Measurements from ENCODE around the gene E2F8.

The E2F8 gene

GRCh38 chr11:19234231-19234817 lies 6.4 kb downstream of the E2F8 start:
- Histone ChIP-seq H3K4me3 (ENCODE audit: low read depth in 1 of 2, low read length in 2 of 2) (no peak overlapping the region), H3K9ac (ENCODE audit: low read length) (no peak overlapping the region), H3K4me1 (ENCODE audit: insufficient read depth, low read length) (no peaks in the 10 kb centered on the region), H3K27me3 (ENCODE audit: control insufficient read depth in 1 of 2, insufficient read depth in 2 of 2, low read length in 2 of 2) (peaks cover 0 to 12% of the 10 kb centered on the region in 2 donors), H3K27ac (ENCODE audit: low read depth, low read length) (no peak overlapping the region), H3K9me3 (ENCODE audit: low read length) (no peaks in the 10 kb centered on the region), H3K36me3 (ENCODE audit: insufficient read depth, low read length) (no peaks in the 10 kb centered on the region)

GRCh38 chr11:19232910-19233503 lies 7.7 kb downstream of the E2F8 start:
- Histone ChIP-seq H3K9me3 (ENCODE audit: low read length) (no peaks in the 10 kb centered on the region), H3K4me1 (ENCODE audit: insufficient read depth, low read length) (no peaks in the 10 kb centered on the region), H3K27me3 (ENCODE audit: control insufficient read depth in 1 of 2, insufficient read depth in 2 of 2, low read length in 2 of 2) (peaks cover 0 to 7% of the 10 kb centered on the region in 2 donors), H3K36me3 (ENCODE audit: insufficient read depth, low read length) (no peaks in the 10 kb centered on the region), H3K9ac (ENCODE audit: low read length) (no peak overlapping the region), H3K27ac (ENCODE audit: low read depth, low read length) (no peak overlapping the region), H3K4me3 (ENCODE audit: low read depth in 1 of 2, low read length in 2 of 2) (no peak overlapping the region)

- Histone ChIP-seq H3K4me1 (ENCODE audit: insufficient read depth, low read length) (no peaks in the 10 kb centered on the region), H3K27me3 (ENCODE audit: control insufficient read depth in 1 of 2, insufficient read depth in 2 of 2, low read length in 2 of 2) (no peaks in the 10 kb centered on the region), H3K36me3 (ENCODE audit: insufficient read depth, low read length) (no peaks in the 10 kb centered on the region), H3K4me3 (ENCODE audit: low read depth in 1 of 2, low read length in 2 of 2) (no peak overlapping the region), H3K27ac (ENCODE audit: low read depth, low read length) (no peak overlapping the region), H3K9ac (ENCODE audit: low read length) (no peak overlapping the region), H3K9me3 (ENCODE audit: low read length) (no peaks in the 10 kb centered on the region)
Measured at GRCh38 chr11:19229671-19230070, 11.1 kb downstream of the E2F8 start.

GRCh38 chr11:19228968-19229367 lies 11.8 kb downstream of the E2F8 start:
- no peaks in the 10 kb centered on the region for H3K27me3 ChIP-seq (ENCODE audit: control insufficient read depth in 1 of 2, insufficient read depth in 2 of 2, low read length in 2 of 2)
- H3K4me3 ChIP-seq (ENCODE audit: low read depth in 1 of 2, low read length in 2 of 2) = no peak overlapping the region
- no peak overlapping the region for H3K27ac ChIP-seq (ENCODE audit: low read depth, low read length)
- H3K4me1 ChIP-seq (ENCODE audit: insufficient read depth, low read length) = no peaks in the 10 kb centered on the region
- no peaks in the 10 kb centered on the region for H3K9me3 ChIP-seq (ENCODE audit: low read length)
- no peaks in the 10 kb centered on the region for H3K36me3 ChIP-seq (ENCODE audit: insufficient read depth, low read length)
- no peak overlapping the region for H3K9ac ChIP-seq (ENCODE audit: low read length)

GRCh38 chr11:19226378-19227195 lies 14.2 kb downstream of the E2F8 start:
- H3K27ac ChIP-seq (ENCODE audit: low read depth, low read length) = no peak overlapping the region
- no peak overlapping the region for H3K9ac ChIP-seq (ENCODE audit: low read length)

GRCh38 chr11:19225581-19225980 lies 15.2 kb downstream of the E2F8 start:
- Histone ChIP-seq H3K4me1 (ENCODE audit: insufficient read depth, low read length) (no peaks in the 10 kb centered on the region), H3K27me3 (ENCODE audit: control insufficient read depth in 1 of 2, insufficient read depth in 2 of 2, low read length in 2 of 2) (no peaks in the 10 kb centered on the region), H3K36me3 (ENCODE audit: insufficient read depth, low read length) (no peaks in the 10 kb centered on the region), H3K9ac (ENCODE audit: low read length) (no peak overlapping the region), H3K4me3 (ENCODE audit: low read depth in 1 of 2, low read length in 2 of 2) (no peak overlapping the region), H3K9me3 (ENCODE audit: low read length) (no peaks in the 10 kb centered on the region), H3K27ac (ENCODE audit: low read depth, low read length) (no peak overlapping the region)

More at GRCh38 chr11:19226378-19227195, 14.2 kb downstream of the E2F8 start:
- Histone ChIP-seq H3K4me1 (ENCODE audit: insufficient read depth, low read length) (no peaks in the 10 kb centered on the region), H3K36me3 (ENCODE audit: insufficient read depth, low read length) (no peaks in the 10 kb centered on the region), H3K27me3 (ENCODE audit: control insufficient read depth in 1 of 2, insufficient read depth in 2 of 2, low read length in 2 of 2) (no peaks in the 10 kb centered on the region), H3K4me3 (ENCODE audit: low read depth in 1 of 2, low read length in 2 of 2) (no peak overlapping the region), H3K9me3 (ENCODE audit: low read length) (no peaks in the 10 kb centered on the region)

- no peaks in the 10 kb centered on the region for H3K9me3 ChIP-seq (ENCODE audit: low read length)
- no peaks in the 10 kb centered on the region for H3K27me3 ChIP-seq (ENCODE audit: control insufficient read depth in 1 of 2, insufficient read depth in 2 of 2, low read length in 2 of 2)
- no peak overlapping the region for H3K9ac ChIP-seq (ENCODE audit: low read length)
- no peak overlapping the region for H3K4me3 ChIP-seq (ENCODE audit: low read depth in 1 of 2, low read length in 2 of 2)
- no peaks in the 10 kb centered on the region for H3K36me3 ChIP-seq (ENCODE audit: insufficient read depth, low read length)
- H3K4me1 ChIP-seq (ENCODE audit: insufficient read depth, low read length) = no peaks in the 10 kb centered on the region
- H3K27ac ChIP-seq (ENCODE audit: low read depth, low read length) = no peak overlapping the region
Measured at GRCh38 chr11:19225123-19225522, 15.6 kb downstream of the E2F8 start.

- Histone ChIP-seq H3K27ac (ENCODE audit: low read depth, low read length) (no peak overlapping the region), H3K36me3 (ENCODE audit: insufficient read depth, low read length) (no peaks in the 10 kb centered on the region), H3K4me1 (ENCODE audit: insufficient read depth, low read length) (no peaks in the 10 kb centered on the region), H3K9me3 (ENCODE audit: low read length) (no peaks in the 10 kb centered on the region), H3K27me3 (ENCODE audit: control insufficient read depth in 1 of 2, insufficient read depth in 2 of 2, low read length in 2 of 2) (no peaks in the 10 kb centered on the region), H3K4me3 (ENCODE audit: low read depth in 1 of 2, low read length in 2 of 2) (no peak overlapping the region), H3K9ac (ENCODE audit: low read length) (no peak overlapping the region)
Measured at GRCh38 chr11:19220903-19221724, 19.6 kb downstream of the E2F8 start.

GRCh38 chr11:19218786-19219460 lies 21.8 kb downstream of the E2F8 start:
- H3K9ac ChIP-seq (ENCODE audit: low read length) = no peak overlapping the region
- no peak overlapping the region for H3K4me3 ChIP-seq (ENCODE audit: low read depth in 1 of 2, low read length in 2 of 2)
- no peaks in the 10 kb centered on the region for H3K27me3 ChIP-seq (ENCODE audit: control insufficient read depth in 1 of 2, insufficient read depth in 2 of 2, low read length in 2 of 2)

GRCh38 chr11:19218216-19218615 lies 22.5 kb downstream of the E2F8 start:
- Histone ChIP-seq H3K27ac (ENCODE audit: low read depth, low read length) (no peak overlapping the region), H3K4me3 (ENCODE audit: low read depth in 1 of 2, low read length in 2 of 2) (no peak overlapping the region), H3K27me3 (ENCODE audit: control insufficient read depth in 1 of 2, insufficient read depth in 2 of 2, low read length in 2 of 2) (no peaks in the 10 kb centered on the region), H3K4me1 (ENCODE audit: insufficient read depth, low read length) (no peaks in the 10 kb centered on the region), H3K36me3 (ENCODE audit: insufficient read depth, low read length) (no peaks in the 10 kb centered on the region), H3K9ac (ENCODE audit: low read length) (no peak overlapping the region), H3K9me3 (ENCODE audit: low read length) (no peaks in the 10 kb centered on the region)

More at GRCh38 chr11:19218786-19219460, 21.8 kb downstream of the E2F8 start:
- no peaks in the 10 kb centered on the region for H3K4me1 ChIP-seq (ENCODE audit: insufficient read depth, low read length)
- H3K36me3 ChIP-seq (ENCODE audit: insufficient read depth, low read length) = no peaks in the 10 kb centered on the region
- no peak overlapping the region for H3K27ac ChIP-seq (ENCODE audit: low read depth, low read length)
- no peaks in the 10 kb centered on the region for H3K9me3 ChIP-seq (ENCODE audit: low read length)
